ENCODE measurements around the gene MTMR2.

- TF ChIP-seq, protein P1, sequence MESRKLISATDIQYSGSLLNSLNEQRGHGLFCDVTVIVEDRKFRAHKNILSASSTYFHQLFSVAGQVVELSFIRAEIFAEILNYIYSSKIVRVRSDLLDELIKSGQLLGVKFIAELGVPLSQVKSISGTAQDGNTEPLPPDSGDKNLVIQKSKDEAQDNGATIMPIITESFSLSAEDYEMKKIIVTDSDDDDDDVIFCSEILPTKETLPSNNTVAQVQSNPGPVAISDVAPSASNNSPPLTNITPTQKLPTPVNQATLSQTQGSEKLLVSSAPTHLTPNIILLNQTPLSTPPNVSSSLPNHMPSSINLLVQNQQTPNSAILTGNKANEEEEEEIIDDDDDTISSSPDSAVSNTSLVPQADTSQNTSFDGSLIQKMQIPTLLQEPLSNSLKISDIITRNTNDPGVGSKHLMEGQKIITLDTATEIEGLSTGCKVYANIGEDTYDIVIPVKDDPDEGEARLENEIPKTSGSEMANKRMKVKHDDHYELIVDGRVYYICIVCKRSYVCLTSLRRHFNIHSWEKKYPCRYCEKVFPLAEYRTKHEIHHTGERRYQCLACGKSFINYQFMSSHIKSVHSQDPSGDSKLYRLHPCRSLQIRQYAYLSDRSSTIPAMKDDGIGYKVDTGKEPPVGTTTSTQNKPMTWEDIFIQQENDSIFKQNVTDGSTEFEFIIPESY (IDR thresholded peaks at IDR 0.05), result no peak
- TF ChIP-seq TAF1 (IDR thresholded peaks at IDR 0.05; ENCODE audit: borderline replicate concordance, low read depth, low read length), result no peak
- TF ChIP-seq GABPA (IDR thresholded peaks at IDR 0.05; ENCODE audit: low read depth), result no peak
- TF ChIP-seq WRNIP1 (IDR thresholded peaks at IDR 0.05; ENCODE audit: borderline replicate concordance, low read depth, low read length), result no peak
- no peak for TF ChIP-seq POLR2AphosphoS5 (IDR thresholded peaks at IDR 0.05; ENCODE audit: low read length)
- TF ChIP-seq, protein P2, sequence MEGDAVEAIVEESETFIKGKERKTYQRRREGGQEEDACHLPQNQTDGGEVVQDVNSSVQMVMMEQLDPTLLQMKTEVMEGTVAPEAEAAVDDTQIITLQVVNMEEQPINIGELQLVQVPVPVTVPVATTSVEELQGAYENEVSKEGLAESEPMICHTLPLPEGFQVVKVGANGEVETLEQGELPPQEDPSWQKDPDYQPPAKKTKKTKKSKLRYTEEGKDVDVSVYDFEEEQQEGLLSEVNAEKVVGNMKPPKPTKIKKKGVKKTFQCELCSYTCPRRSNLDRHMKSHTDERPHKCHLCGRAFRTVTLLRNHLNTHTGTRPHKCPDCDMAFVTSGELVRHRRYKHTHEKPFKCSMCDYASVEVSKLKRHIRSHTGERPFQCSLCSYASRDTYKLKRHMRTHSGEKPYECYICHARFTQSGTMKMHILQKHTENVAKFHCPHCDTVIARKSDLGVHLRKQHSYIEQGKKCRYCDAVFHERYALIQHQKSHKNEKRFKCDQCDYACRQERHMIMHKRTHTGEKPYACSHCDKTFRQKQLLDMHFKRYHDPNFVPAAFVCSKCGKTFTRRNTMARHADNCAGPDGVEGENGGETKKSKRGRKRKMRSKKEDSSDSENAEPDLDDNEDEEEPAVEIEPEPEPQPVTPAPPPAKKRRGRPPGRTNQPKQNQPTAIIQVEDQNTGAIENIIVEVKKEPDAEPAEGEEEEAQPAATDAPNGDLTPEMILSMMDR (IDR thresholded peaks at IDR 0.05 in 2 of 3, conservative IDR thresholded peaks at IDR 0.05 in 1 of 3; ENCODE audit: control insufficient read depth in 2 of 3, extremely low read depth in 1 of 3, insufficient read depth in 1 of 3, low read depth in 3 of 3, low read length in 3 of 3), result no peak
- TF ChIP-seq, protein P3, sequence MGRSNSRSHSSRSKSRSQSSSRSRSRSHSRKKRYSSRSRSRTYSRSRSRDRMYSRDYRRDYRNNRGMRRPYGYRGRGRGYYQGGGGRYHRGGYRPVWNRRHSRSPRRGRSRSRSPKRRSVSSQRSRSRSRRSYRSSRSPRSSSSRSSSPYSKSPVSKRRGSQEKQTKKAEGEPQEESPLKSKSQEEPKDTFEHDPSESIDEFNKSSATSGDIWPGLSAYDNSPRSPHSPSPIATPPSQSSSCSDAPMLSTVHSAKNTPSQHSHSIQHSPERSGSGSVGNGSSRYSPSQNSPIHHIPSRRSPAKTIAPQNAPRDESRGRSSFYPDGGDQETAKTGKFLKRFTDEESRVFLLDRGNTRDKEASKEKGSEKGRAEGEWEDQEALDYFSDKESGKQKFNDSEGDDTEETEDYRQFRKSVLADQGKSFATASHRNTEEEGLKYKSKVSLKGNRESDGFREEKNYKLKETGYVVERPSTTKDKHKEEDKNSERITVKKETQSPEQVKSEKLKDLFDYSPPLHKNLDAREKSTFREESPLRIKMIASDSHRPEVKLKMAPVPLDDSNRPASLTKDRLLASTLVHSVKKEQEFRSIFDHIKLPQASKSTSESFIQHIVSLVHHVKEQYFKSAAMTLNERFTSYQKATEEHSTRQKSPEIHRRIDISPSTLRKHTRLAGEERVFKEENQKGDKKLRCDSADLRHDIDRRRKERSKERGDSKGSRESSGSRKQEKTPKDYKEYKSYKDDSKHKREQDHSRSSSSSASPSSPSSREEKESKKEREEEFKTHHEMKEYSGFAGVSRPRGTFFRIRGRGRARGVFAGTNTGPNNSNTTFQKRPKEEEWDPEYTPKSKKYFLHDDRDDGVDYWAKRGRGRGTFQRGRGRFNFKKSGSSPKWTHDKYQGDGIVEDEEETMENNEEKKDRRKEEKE (IDR thresholded peaks at IDR 0.05), result no peak
- no peak for TF ChIP-seq SUZ12 (IDR thresholded peaks at IDR 0.05; ENCODE audit: unreplicated experiment)
- no peak for TF ChIP-seq EZH2 (IDR thresholded peaks at IDR 0.05; ENCODE audit: borderline replicate concordance, control insufficient read depth, low read depth, low read length)
- TF ChIP-seq EP300 (IDR thresholded peaks at IDR 0.05; ENCODE audit: borderline replicate concordance in 1 of 2, control insufficient read depth in 1 of 2, low read depth in 2 of 2, low read length in 2 of 2), result no peak
- TF ChIP-seq POLR2A (IDR thresholded peaks at IDR 0.05; ENCODE audit: low read depth, low read length), result no peak
Measured at GRCh38 chr11:95961758-95962157, 37.9 kb upstream of the MTMR2 start.
